Activated naive CD4-positive, alpha-beta T cell treated with anti-CD3 and anti-CD28 coated beads for 36 hours (primary cell): ENCODE data around the gene AIM2. TPM values are rescaled to one million over a fixed set of nuclear protein-coding genes. Genes with fewer than 3 reads are reported as not detected.

Source experiments
- CTCF ChIA-PET: fragments of 350-600 bp; sonication (Branson Sonifier 250); formaldehyde crosslinking; loops from one replicate; lab custom pipeline; 2021; ENCODE audit warnings: antibody characterized with exemption; lab: Charles Lee
- DNase-seq: peaks from one replicate; pipeline ENCODE4 v3.0.0-alpha.2; 2020
- H3K27ac Mint-ChIP-seq: one replicate; pipeline ENCODE4 v1.8.0; 2021; ENCODE audit warnings: mild to moderate bottlenecking, mixed read lengths
- H3K27me3 Mint-ChIP-seq: one replicate; pipeline ENCODE4 v1.8.0; 2021; ENCODE audit warnings: low read depth, mixed read lengths
- H3K36me3 Mint-ChIP-seq: one replicate; pipeline ENCODE4 v1.8.0; 2021; ENCODE audit warnings: low read depth, mixed read lengths
- H3K4me1 Mint-ChIP-seq: one replicate; pipeline ENCODE4 v1.8.0; 2021; ENCODE audit warnings: low read depth, mixed read lengths
- H3K4me3 Mint-ChIP-seq: one replicate; pipeline ENCODE4 v1.8.0; 2021; ENCODE audit warnings: mild to moderate bottlenecking, moderate library complexity, mixed read lengths
- H3K9me3 Mint-ChIP-seq: one replicate; pipeline ENCODE4 v1.8.0; 2021; ENCODE audit warnings: mixed read lengths
- intact Hi-C: fragments of 100-400 bp; cut with micrococcal nuclease; formaldehyde crosslinking; loops from one replicate; pipeline ENCODE4 v1.15.1; 2023
- total RNA-seq, 2 experiments: library from RNA; stranded (reverse); gene quantifications; one replicate each; pipeline ENCODE4 v1.2.3, GENCODE V29; 2021

Gene AIM2
- total RNA-seq, 2 experiments from 2014 or later, result 12.2 to 13.7 TPM

- peaks cover 4% of the 10 kb centered on the region for H3K36me3 Mint-ChIP-seq
- H3K4me3 Mint-ChIP-seq, result peak overlapping the region; percentile 76
- H3K27ac Mint-ChIP-seq, result peak overlapping the region; percentile 98
- no peaks in the 10 kb centered on the region for H3K9me3 Mint-ChIP-seq
- peak; percentile 98 for DNase-seq
- H3K27me3 Mint-ChIP-seq, result no peaks in the 10 kb centered on the region
- CTCF ChIA-PET, result interaction anchor here (0.7 to 5.3 kb wide), 8 partner anchors 9 to 136 kb away, joined by 3 to 50 read pairs (median 6); no protein-coding TSS in a partner anchor
- H3K4me1 Mint-ChIP-seq, result peaks cover 32% of the 10 kb centered on the region
- intact Hi-C loops, result loop anchor here (1.0 to 10.0 kb wide), 15 partner anchors 9 to 1083 kb away; partner anchors contain the start of genes IFI16 and KIRREL1
Measured at GRCh38 chr1:159077120-159077961, 775 bp upstream of the AIM2 start.

- intact Hi-C loops, result loop anchor here (1.0 to 10.0 kb wide), 11 partner anchors 74 to 1077 kb away; partner anchors contain the start of gene KIRREL1
- CTCF ChIA-PET, result interaction anchor here (0.6 to 3.7 kb wide), 19 partner anchors 10 to 868 kb away, joined by 3 to 16 read pairs (median 4); no protein-coding TSS in a partner anchor
- H3K27me3 Mint-ChIP-seq, result no peaks in the 10 kb centered on the region
- H3K4me1 Mint-ChIP-seq, result peaks cover 34% of the 10 kb centered on the region
- H3K9me3 Mint-ChIP-seq, result no peaks in the 10 kb centered on the region
- no peak overlapping the region for H3K4me3 Mint-ChIP-seq
- H3K27ac Mint-ChIP-seq, result no peak overlapping the region
- peaks cover 5% of the 10 kb centered on the region for H3K36me3 Mint-ChIP-seq
- no peak for DNase-seq
Measured at GRCh38 chr1:159071970-159072582, 4.5 kb downstream of the AIM2 start.

GRCh38 chr1:159068886-159069285, 7.7 kb downstream of the AIM2 start:
- H3K36me3 Mint-ChIP-seq, result peaks cover 5% of the 10 kb centered on the region
- H3K27me3 Mint-ChIP-seq, result no peaks in the 10 kb centered on the region
- CTCF ChIA-PET, result interaction anchor here (0.5 to 3.7 kb wide), 10 partner anchors 8 to 1864 kb away, joined by 3 to 12 read pairs (median 4); partner anchors contain the start of gene AIM2
- H3K4me1 Mint-ChIP-seq, result peaks cover 31% of the 10 kb centered on the region
- no peak overlapping the region for H3K4me3 Mint-ChIP-seq
- no peaks in the 10 kb centered on the region for H3K9me3 Mint-ChIP-seq
- DNase-seq, result peak; percentile 34
- H3K27ac Mint-ChIP-seq, result peak overlapping the region; percentile 91
- intact Hi-C loops, result loop anchor here (1.0 to 2.0 kb wide), 5 partner anchors 8 to 100 kb away; partner anchors contain the start of gene IFI16

GRCh38 chr1:159067699-159068621, 8.6 kb downstream of the AIM2 start:
- CTCF ChIA-PET, result interaction anchor here (0.6 to 2.3 kb wide), 9 partner anchors 9 to 1863 kb away, joined by 3 to 9 read pairs (median 5); partner anchors contain the start of gene AIM2
- intact Hi-C loops, result loop anchor here (1.0 to 2.0 kb wide), 5 partner anchors 9 to 99 kb away; partner anchors contain the start of gene IFI16
- DNase-seq, result peak; percentile 31
- H3K4me1 Mint-ChIP-seq, result peaks cover 31% of the 10 kb centered on the region
- no peaks in the 10 kb centered on the region for H3K27me3 Mint-ChIP-seq
- H3K27ac Mint-ChIP-seq, result peak overlapping the region; percentile 91
- H3K4me3 Mint-ChIP-seq, result peak overlapping the region; percentile 53
- peaks cover 7% of the 10 kb centered on the region for H3K36me3 Mint-ChIP-seq
- no peaks in the 10 kb centered on the region for H3K9me3 Mint-ChIP-seq

GRCh38 chr1:159066108-159066507, 10.5 kb downstream of the AIM2 start:
- Mint-ChIP-seq H3K27ac (no peak overlapping the region), H3K36me3 (peaks cover 6% of the 10 kb centered on the region), H3K4me1 (peaks cover 23% of the 10 kb centered on the region), H3K9me3 (no peaks in the 10 kb centered on the region), H3K4me3 (no peak overlapping the region), H3K27me3 (no peaks in the 10 kb centered on the region)
- no peak for DNase-seq
- intact Hi-C loops, result no loop called here
- CTCF ChIA-PET, result no interaction called here

GRCh38 chr1:159065106-159065505, 11.5 kb downstream of the AIM2 start:
- Mint-ChIP-seq H3K9me3 (no peaks in the 10 kb centered on the region), H3K27me3 (no peaks in the 10 kb centered on the region), H3K36me3 (peaks cover 8% of the 10 kb centered on the region), H3K4me1 (peaks cover 24% of the 10 kb centered on the region), H3K4me3 (no peak overlapping the region), H3K27ac (no peak overlapping the region)
- intact Hi-C loops, result no loop called here
- DNase-seq, result no peak
- CTCF ChIA-PET, result interaction anchor here (1.3 kb wide), 1 partner anchor 9 kb away, joined by 3 read pairs; no protein-coding TSS in a partner anchor

- Mint-ChIP-seq H3K4me3 (no peak overlapping the region), H3K27me3 (no peaks in the 10 kb centered on the region), H3K27ac (no peak overlapping the region), H3K36me3 (peaks cover 40% of the 10 kb centered on the region), H3K9me3 (no peaks in the 10 kb centered on the region), H3K4me1 (peaks cover 12% of the 10 kb centered on the region)
- CTCF ChIA-PET, result no interaction called here
- DNase-seq, result no peak
- intact Hi-C loops, result no loop called here
Measured at GRCh38 chr1:159058751-159059150, 17.8 kb downstream of the AIM2 start.

- Mint-ChIP-seq H3K9me3 (no peaks in the 10 kb centered on the region), H3K4me1 (peaks cover 30% of the 10 kb centered on the region), H3K27ac (peak overlapping the region; percentile 48), H3K36me3 (peaks cover 56% of the 10 kb centered on the region), H3K27me3 (no peaks in the 10 kb centered on the region), H3K4me3 (no peak overlapping the region)
- CTCF ChIA-PET, result interaction anchor here (0.7 to 1.3 kb wide), 3 partner anchors 8 to 880 kb away, joined by 3 to 4 read pairs (median 3); no protein-coding TSS in a partner anchor
- DNase-seq, result no peak
- intact Hi-C loops, result no loop called here
Measured at GRCh38 chr1:159056069-159056698, 20.4 kb downstream of the AIM2 start.

- CTCF ChIA-PET, result interaction anchor here (0.5 to 1.3 kb wide), 3 partner anchors 9 to 852 kb away, joined by 3 read pairs; no protein-coding TSS in a partner anchor
- no peak for DNase-seq
- Mint-ChIP-seq H3K4me1 (peaks cover 35% of the 10 kb centered on the region), H3K9me3 (no peaks in the 10 kb centered on the region), H3K27me3 (no peaks in the 10 kb centered on the region), H3K36me3 (peaks cover 64% of the 10 kb centered on the region), H3K4me3 (no peak overlapping the region), H3K27ac (peak overlapping the region; percentile 47)
- intact Hi-C loops, result no loop called here
Measured at GRCh38 chr1:159055181-159055641, 21.4 kb downstream of the AIM2 start.

- peak overlapping the region; percentile 5 for H3K27ac Mint-ChIP-seq
- peaks cover 70% of the 10 kb centered on the region for H3K36me3 Mint-ChIP-seq
- intact Hi-C loops, result no loop called here
- peaks cover 36% of the 10 kb centered on the region for H3K4me1 Mint-ChIP-seq
- CTCF ChIA-PET, result no interaction called here
- H3K4me3 Mint-ChIP-seq, result no peak overlapping the region
- H3K9me3 Mint-ChIP-seq, result no peaks in the 10 kb centered on the region
- no peaks in the 10 kb centered on the region for H3K27me3 Mint-ChIP-seq
- DNase-seq, result no peak
Measured at GRCh38 chr1:159054427-159054826, 22.1 kb downstream of the AIM2 start.

GRCh38 chr1:159051436-159051835, 25.1 kb downstream of the AIM2 start:
- Mint-ChIP-seq H3K4me1 (peaks cover 43% of the 10 kb centered on the region), H3K36me3 (peaks cover 74% of the 10 kb centered on the region), H3K27ac (no peak overlapping the region), H3K9me3 (no peaks in the 10 kb centered on the region), H3K4me3 (no peak overlapping the region), H3K27me3 (no peaks in the 10 kb centered on the region)
- CTCF ChIA-PET, result no interaction called here
- DNase-seq, result no peak
- intact Hi-C loops, result no loop called here
